GM23338 (cell line): ENCODE measurements around the gene OOSP3.

ENCODE experiments used
- CREB1 ChIP-seq: fragments of 250-450 bp; sonication (Bioruptor Pico); IDR thresholded peaks from 2 replicates; pipeline ENCODE4 v1.5.0; 2020; ENCODE audit warnings: low read depth, mild to moderate bottlenecking, moderate library complexity
- CTCF ChIP-seq, 2 experiments: fragments of 200-600 bp in 1 of 2; sonication (generic) in 1 of 2; conservative IDR thresholded peaks; 2 replicates each; pipeline versions ENCODE4 v1.5.1 to v1.6.1; 2016 to 2017; ENCODE audit warnings: antibody characterized with exemption in 2 of 2, low read depth in 2 of 2, mild to moderate bottlenecking in 2 of 2, moderate library complexity in 1 of 2
- ETS1 ChIP-seq: IDR thresholded peaks from 2 replicates; pipeline ENCODE4 v1.6.1; 2016; ENCODE audit warnings: antibody characterized with exemption
- EZH2 ChIP-seq: fragments of 200-600 bp; sonication (generic); IDR thresholded peaks from one replicate; pipeline ENCODE4 v1.8.0; 2017; ENCODE audit warnings: antibody characterized with exemption, mild to moderate bottlenecking, low read depth; ENCODE audit not compliant: unreplicated experiment
- EZH2phosphoT487 ChIP-seq: fragments of 200-600 bp; sonication (generic); IDR thresholded peaks from one replicate; pipeline ENCODE4 v1.8.1; 2018; ENCODE audit warnings: antibody characterized with exemption; ENCODE audit not compliant: unreplicated experiment
- JUNB ChIP-seq: IDR thresholded peaks from one replicate; pipeline ENCODE4 v1.6.1; 2016; ENCODE audit warnings: antibody characterized with exemption; ENCODE audit not compliant: unreplicated experiment
- POLR2AphosphoS5 ChIP-seq: IDR thresholded peaks from 2 replicates; pipeline ENCODE4 v1.6.1; 2016; ENCODE audit warnings: antibody characterized with exemption, low read depth
- REST ChIP-seq: IDR thresholded peaks from one replicate; pipeline ENCODE4 v1.6.1; 2018; ENCODE audit warnings: antibody characterized with exemption; ENCODE audit not compliant: unreplicated experiment

GRCh38 chr11:59931688-59932087 lies 53.1 kb downstream of the OOSP3 start:
- TF ChIP-seq CTCF (conservative IDR thresholded peaks at IDR 0.05; ENCODE audit: low read depth in 2 of 2) (no peak), CREB1 (CRISPR knock-in tag) (no peak), REST (no peak), POLR2AphosphoS5 (no peak), EZH2phosphoT487 (no peak), EZH2 (no peak), JUNB (no peak), ETS1 (no peak)
